Pancreas (tissue), 10 donors: ENCODE data around the gene XIRP2. TPM values are rescaled to one million over a fixed set of nuclear protein-coding genes. Genes with fewer than 3 reads are reported as not detected.
A peak's percentile ranks its signal among the peaks of the same experiment; 100 is the strongest.

ENCODE experiments used
- ATAC-seq, 4 donors: fragments of 200-7000 bp; cut with Tn5 transposase; one replicate each; pipeline versions ENCODE4 v1.8.0 to v1.9.1; 2020; ENCODE audit warnings: mild to moderate bottlenecking in 4 of 4, moderate library complexity in 4 of 4
- DNase-seq, 6 donors: peaks; one replicate each; pipeline ENCODE4 v3.0.0-alpha.2; 2020
- FAIRE-seq: peaks from 2 replicates; lab custom pipeline; 2012; peaks lifted over from hg19 to GRCh38; lab: Jason Lieb, UNC
- H3K27ac ChIP-seq, 4 donors: fragments of 200-600 bp; sonication (generic); 1 replicate in 3 of 4; 2 replicates in 1 of 4; pipeline versions ENCODE4 v1.5.0 to v1.8.0; 2020
- H3K27me3 ChIP-seq, 4 donors: fragments of 200-600 bp; one replicate each; pipeline ENCODE4 v1.8.0; 2021
- H3K36me3 ChIP-seq, 3 donors: fragments of 200-600 bp; sonication (generic) in 1 of 3; one replicate each; pipeline versions ENCODE4 v1.5.0 to v1.8.0; 2020 to 2021
- H3K4me1 ChIP-seq, 3 donors: fragments of 200-600 bp; one replicate each; pipeline ENCODE4 v1.8.0; 2021
- H3K4me3 ChIP-seq, 4 donors: fragments of 200-600 bp; sonication (generic) in 2 of 4; one replicate each; pipeline versions ENCODE4 v1.5.0 to v1.8.0; 2020 to 2021
- H3K9me3 ChIP-seq, 4 donors: fragments of 200-600 bp; one replicate each; pipeline ENCODE4 v1.8.0; 2021
- CTCF ChIP-seq, 4 donors: fragments of 200-600 bp; sonication (generic) in 3 of 4; IDR thresholded peaks; one replicate each; pipeline versions ENCODE4 v1.5.0 to v1.8.0; 2021; ENCODE audit warnings: antibody characterized with exemption in 4 of 4
- WGBS, 2 donors: extraction: QIAGEN DNeasy Blood & Tissue Kit; methylation state at CpG; one replicate each; pipeline ENCODE4 v1.1.7; 2013; 5-methylcytosine and 5-hydroxymethylcytosine counted together
- intact Hi-C, 3 donors: fragments of 100-400 bp; cut with DNase I; formaldehyde crosslinking; loops; one replicate each; pipeline versions ENCODE4 v1.11.1 to v1.14.2; 2022
- polyA plus RNA-seq, 2 donors: library from polyadenylated mRNA; stranded (reverse); fragments of 200-250 nt; gene quantifications; one replicate each; pipeline ENCODE4 v1.2.3, GENCODE V29; 2013
- total RNA-seq, 6 donors: library from RNA; stranded (reverse); fragmentation: NEBNext Ultra II Directional in 4 of 6; extraction: Animal tissue kit (Norgen Biotek cat#: 25700) in 4 of 6; gene quantifications; one replicate each; pipeline versions ENCODE4 v1.2.1 to v1.2.4, GENCODE V29; 2021 to 2023
- donor health status: healthy with polysubstance abuse.
- donor health status: DM: no; HTN: no; CAD: no; lungs with moderate emphysema.
- donor health status: DM: no; HTN: no; CAD: no.
- donor health status: control.
- donor health status: control.
- donor health status: Bipolar disorder and iron deficiency.
- donor health status: DM: yes; HTN: yes; CAD: no.
- donor health status: DM: no; HTN: no; CAD: no.
- donor health status: DM: no; HTN: no; CAD: no.
- donor health status: DM: yes; HTN: yes; CAD: no.

XIRP2 gene
- total and polyA plus RNA-seq, 8 donors: 0.08 to 0.35 (median 0.28) TPM; not detected in 5

DNA sequence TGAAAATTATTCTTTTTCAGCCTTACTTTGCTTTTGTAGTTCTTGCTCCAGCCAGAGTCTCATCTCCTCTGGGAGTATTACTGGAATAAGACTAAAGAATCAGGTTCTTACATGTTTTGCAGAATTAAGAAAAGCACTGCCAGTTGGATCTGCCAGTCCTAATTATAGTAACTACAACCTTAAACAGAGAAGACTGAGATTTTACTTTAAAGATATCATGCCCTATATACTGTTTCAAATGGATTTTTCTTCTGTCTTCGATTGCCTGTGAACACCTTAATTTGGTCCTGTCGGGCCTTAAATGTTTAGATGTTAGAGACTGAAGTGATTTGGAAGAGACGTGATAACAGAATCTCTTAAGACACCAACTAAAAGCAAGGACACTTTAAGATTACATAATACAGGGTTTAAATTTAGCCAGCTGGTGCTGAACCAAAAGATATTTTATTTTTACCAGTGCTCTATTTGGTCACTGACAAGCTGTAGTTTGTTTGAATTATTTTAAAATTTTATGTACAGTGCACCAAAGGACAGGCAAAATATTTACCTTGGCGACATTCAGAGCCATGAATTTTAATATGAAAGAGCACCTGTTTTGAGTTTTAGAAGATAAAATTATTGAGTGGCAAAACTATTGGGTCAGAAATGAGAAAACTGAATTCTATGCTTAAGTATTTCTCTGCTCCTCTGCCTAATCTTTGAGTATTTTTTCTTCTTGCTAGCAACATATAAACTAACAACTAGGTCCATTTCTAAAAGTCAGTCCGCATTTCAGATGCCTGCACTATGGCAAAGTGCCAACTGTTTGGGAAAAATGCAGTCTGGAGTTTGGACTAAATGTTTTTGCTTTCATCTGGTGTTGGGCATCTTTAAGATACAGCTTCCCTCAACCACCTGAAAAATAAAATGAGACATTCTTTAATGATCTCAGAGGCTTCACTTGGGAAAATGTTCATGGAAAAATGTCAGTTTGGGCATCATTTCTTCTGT is 300.0 kb downstream of the XIRP2 start:
- DNase-seq (peak in 3 of 6 donors; percentile 19 to 25 (median 19)), ATAC-seq (peak; percentile 74 to 90 (median 83)), FAIRE-seq (peak; percentile 47)
- WGBS, 2 donors: 17 to 20% methylated on average over 5 of the region's 5 CpGs
- no peak for TF ChIP-seq CTCF (IDR thresholded peaks at IDR 0.05)
- peak overlapping the region in 2 of 4 donors; percentile 5 to 8 for H3K27ac ChIP-seq
- no peaks in the 10 kb centered on the region for H3K27me3 ChIP-seq
- no peaks in the 10 kb centered on the region for H3K36me3 ChIP-seq
- H3K4me3 ChIP-seq: no peak overlapping the region
- intact Hi-C loops: no loop called here
- peaks cover 12 to 20% (median 12%) of the 10 kb centered on the region in 3 donors for H3K4me1 ChIP-seq
- no peaks in the 10 kb centered on the region for H3K9me3 ChIP-seq

- Histone ChIP-seq H3K9me3 (no peaks in the 10 kb centered on the region), H3K36me3 (no peaks in the 10 kb centered on the region), H3K4me1 (peaks cover 12 to 20% (median 12%) of the 10 kb centered on the region in 3 donors), H3K4me3 (no peak overlapping the region), H3K27me3 (no peaks in the 10 kb centered on the region), H3K27ac (no peak overlapping the region)
- intact Hi-C loops: no loop called here
- peak; percentile 52 to 74 (median 54) for ATAC-seq
- no peak for TF ChIP-seq CTCF (IDR thresholded peaks at IDR 0.05)
- DNase-seq: peak in 4 of 6 donors; percentile 24 to 48 (median 38)
- no peak for FAIRE-seq
- 32 to 35% methylated on average over 3 of the region's 3 CpGs for WGBS, 2 donors
These were observed 301.8 kb downstream of the XIRP2 start for GRCh38 chr2:167190053-167190452.

- H3K27me3 ChIP-seq: no peaks in the 10 kb centered on the region
- H3K4me1 ChIP-seq: peaks cover 13 to 20% (median 14%) of the 10 kb centered on the region in 3 donors
- no peaks in the 10 kb centered on the region for H3K36me3 ChIP-seq
- FAIRE-seq (no peak), DNase-seq (no peak), ATAC-seq (no peak)
- no peak overlapping the region for H3K4me3 ChIP-seq
- WGBS, 2 donors: 89 to 91% methylated on average over 3 of the region's 3 CpGs
- no peaks in the 10 kb centered on the region for H3K9me3 ChIP-seq
- no peak overlapping the region for H3K27ac ChIP-seq
- TF ChIP-seq CTCF (IDR thresholded peaks at IDR 0.05): no peak
- intact Hi-C loops: no loop called here
These were observed 303.3 kb downstream of the XIRP2 start for GRCh38 chr2:167191588-167191987.

DNA sequence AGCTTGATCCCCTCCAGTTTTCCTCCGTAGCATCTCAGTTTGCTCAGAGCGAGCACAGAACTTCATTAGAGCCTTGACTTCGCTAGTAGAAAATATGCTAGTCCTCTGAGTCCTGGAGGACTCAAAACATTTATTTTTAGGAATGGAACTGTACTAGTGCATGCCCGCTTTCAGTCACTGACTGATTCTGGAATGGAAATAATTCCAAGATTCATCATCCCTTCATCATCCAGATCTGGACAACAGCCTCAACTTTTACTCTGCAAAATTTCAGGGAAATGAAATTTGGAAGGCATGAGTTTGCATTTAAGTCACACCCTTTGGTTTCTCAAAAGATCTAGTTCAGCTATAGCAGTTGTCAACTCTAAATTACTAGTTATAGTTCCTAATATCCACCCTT is 304.6 kb downstream of the XIRP2 start:
- intact Hi-C loops: no loop called here
- FAIRE-seq (no peak), ATAC-seq (no peak), DNase-seq (no peak)
- Histone ChIP-seq H3K36me3 (no peaks in the 10 kb centered on the region), H3K9me3 (no peaks in the 10 kb centered on the region), H3K27me3 (no peaks in the 10 kb centered on the region), H3K4me1 (peaks cover 16 to 25% (median 17%) of the 10 kb centered on the region in 3 donors), H3K27ac (no peak overlapping the region), H3K4me3 (no peak overlapping the region)
- TF ChIP-seq CTCF (IDR thresholded peaks at IDR 0.05): no peak
- WGBS, 2 donors: 93 to 94% methylated on average over 4 of the region's 4 CpGs
